Transverse colon (tissue), 4 donors: ENCODE measurements around the gene ODAM.

Experiments
- EP300 ChIP-seq: sonication (generic); formaldehyde crosslinking; IDR thresholded peaks from one replicate; pipeline ENCODE4 v1.6.1; 2017; ENCODE audit warnings: antibody characterized with exemption, low read depth
- POLR2A ChIP-seq: fragments of 450-650 bp; IDR thresholded peaks from one replicate; pipeline ENCODE4 v1.6.1; 2016; ENCODE audit warnings: antibody characterized with exemption, mild to moderate bottlenecking, moderate library complexity
- POLR2AphosphoS5 ChIP-seq, 3 donors: sonication (generic); formaldehyde crosslinking; IDR thresholded peaks; one replicate each; pipeline ENCODE4 v1.6.1; 2016; ENCODE audit warnings: antibody characterized with exemption in 3 of 3
- TF ChIP-seq, protein P1 (sequence below), 5 experiments: fragments of 200-600 bp in 3 of 5; fragments of 450-650 bp in 2 of 5; sonication (generic) in 3 of 5; IDR thresholded peaks; 1 replicate in 2 of 5; 2 replicates in 3 of 5; pipeline ENCODE4 v1.5.1; 2016 to 2017; ENCODE audit warnings: antibody characterized with exemption in 5 of 5, inconsistent platforms in 3 of 5, mild to moderate bottlenecking in 2 of 5, moderate library complexity in 1 of 5

DNA sequence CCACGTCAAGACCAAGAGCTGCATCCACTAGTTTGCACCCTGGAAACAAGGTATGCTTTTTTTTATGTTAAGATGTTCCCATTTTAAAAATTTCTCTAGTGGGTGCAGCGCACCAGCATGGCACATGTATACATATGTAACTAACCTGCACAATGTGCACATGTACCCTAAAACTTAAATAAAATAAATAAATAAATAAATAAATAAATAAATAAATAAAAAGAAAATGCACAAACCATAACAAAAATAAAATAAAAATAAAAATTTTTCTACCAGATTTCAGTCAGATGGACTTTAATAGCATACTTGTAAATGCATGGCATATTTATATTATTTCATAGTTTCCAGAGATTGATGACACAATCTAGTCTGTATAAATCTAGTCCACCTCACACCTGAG is 43.4 kb upstream of the ODAM start:
- no peak for TF ChIP-seq POLR2A
- TF ChIP-seq, protein P1, sequence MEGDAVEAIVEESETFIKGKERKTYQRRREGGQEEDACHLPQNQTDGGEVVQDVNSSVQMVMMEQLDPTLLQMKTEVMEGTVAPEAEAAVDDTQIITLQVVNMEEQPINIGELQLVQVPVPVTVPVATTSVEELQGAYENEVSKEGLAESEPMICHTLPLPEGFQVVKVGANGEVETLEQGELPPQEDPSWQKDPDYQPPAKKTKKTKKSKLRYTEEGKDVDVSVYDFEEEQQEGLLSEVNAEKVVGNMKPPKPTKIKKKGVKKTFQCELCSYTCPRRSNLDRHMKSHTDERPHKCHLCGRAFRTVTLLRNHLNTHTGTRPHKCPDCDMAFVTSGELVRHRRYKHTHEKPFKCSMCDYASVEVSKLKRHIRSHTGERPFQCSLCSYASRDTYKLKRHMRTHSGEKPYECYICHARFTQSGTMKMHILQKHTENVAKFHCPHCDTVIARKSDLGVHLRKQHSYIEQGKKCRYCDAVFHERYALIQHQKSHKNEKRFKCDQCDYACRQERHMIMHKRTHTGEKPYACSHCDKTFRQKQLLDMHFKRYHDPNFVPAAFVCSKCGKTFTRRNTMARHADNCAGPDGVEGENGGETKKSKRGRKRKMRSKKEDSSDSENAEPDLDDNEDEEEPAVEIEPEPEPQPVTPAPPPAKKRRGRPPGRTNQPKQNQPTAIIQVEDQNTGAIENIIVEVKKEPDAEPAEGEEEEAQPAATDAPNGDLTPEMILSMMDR (IDR thresholded peaks at IDR 0.05): no peak
- TF ChIP-seq POLR2AphosphoS5 (IDR thresholded peaks at IDR 0.05): no peak
- no peak for TF ChIP-seq EP300
